ENCODE data around the gene ADCY4.

DNA sequence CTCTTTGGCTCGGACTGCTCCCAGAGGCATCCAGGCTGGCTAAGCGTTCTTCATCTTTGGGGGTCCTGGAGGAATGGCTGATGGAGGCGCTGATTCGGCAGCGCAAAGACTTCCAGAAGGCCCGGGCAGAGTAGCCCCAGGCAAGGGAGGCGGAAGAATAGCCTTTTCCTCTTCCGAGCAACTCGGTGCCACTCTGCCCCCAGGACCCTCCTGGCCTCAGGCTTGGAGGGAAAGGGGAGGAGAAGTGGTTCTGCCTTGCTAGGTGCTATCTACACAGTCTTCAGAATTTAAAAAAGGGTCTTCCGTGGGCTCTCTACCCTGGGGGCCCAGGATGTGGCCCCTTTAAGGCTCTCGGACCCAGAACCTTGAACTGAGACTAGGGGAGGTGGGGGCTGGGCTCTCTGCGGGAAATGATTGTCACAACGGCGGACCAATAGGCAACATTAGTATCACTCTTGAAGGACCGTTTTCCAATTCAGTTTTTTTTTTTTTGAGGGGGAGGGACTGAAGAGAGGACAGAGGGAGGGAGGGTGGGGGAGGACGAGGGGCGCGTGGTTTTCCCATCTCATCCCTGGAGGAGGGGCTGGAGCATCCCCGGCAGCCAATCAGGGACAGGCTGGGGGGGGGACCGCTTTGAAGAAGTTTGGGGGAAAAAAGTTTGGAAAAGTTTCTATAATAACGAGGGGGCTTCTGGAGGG lies 32.8 kb upstream of the ADCY4 start, which contains the start of gene NFATC4:
- TF ChIP-seq POLR2AphosphoS5 (IDR thresholded peaks at IDR 0.05; ENCODE audit: low read depth, low read length), result no peak
- TF ChIP-seq POLR2A (IDR thresholded peaks at IDR 0.05; ENCODE audit: low read depth, low read length), result no peak
- no peak for TF ChIP-seq POU2F2 (IDR thresholded peaks at IDR 0.05; ENCODE audit: low read depth, low read length)

Data from GM12891 (cell line).